Suprapubic skin (tissue), 3 donors: Measurements from ENCODE around the gene MARCKSL1.

ENCODE experiments used
- CTCF ChIP-seq, 2 donors: fragments of 200-600 bp in 1 of 2; fragments of 450-650 bp in 1 of 2; sonication (generic) in 1 of 2; IDR thresholded peaks; one replicate each; pipeline ENCODE4 v1.5.1; 2016 to 2019; ENCODE audit warnings: antibody characterized with exemption in 2 of 2, mild to moderate bottlenecking in 1 of 2, moderate library complexity in 1 of 2
- POLR2A ChIP-seq, 2 donors: fragments of 450-650 bp; IDR thresholded peaks; one replicate each; pipeline ENCODE4 v1.6.1; 2017; ENCODE audit warnings: antibody characterized with exemption in 2 of 2, mild to moderate bottlenecking in 2 of 2, moderate library complexity in 2 of 2

- TF ChIP-seq CTCF (IDR thresholded peaks at IDR 0.05): no peak
- no peak for TF ChIP-seq POLR2A (IDR thresholded peaks at IDR 0.05)
Observed at GRCh38 chr1:32305310-32305709, 30.7 kb downstream of the MARCKSL1 start.
